Measurements from ENCODE around the gene P2RY2. TPM values are rescaled to one million over a fixed set of nuclear protein-coding genes. Genes with fewer than 3 reads are reported as not detected.

Gene P2RY2
- total RNA-seq, 1 experiment from 2014 or later, result 1.0 TPM

GRCh38 chr11:73245461-73245860 lies 27.4 kb downstream of the P2RY2 start:
- Mint-ChIP-seq H3K27ac (ENCODE audit: low read depth, unreplicated experiment) (no peak overlapping the region), H3K36me3 (ENCODE audit: insufficient read depth, unreplicated experiment) (no peaks in the 10 kb centered on the region)
- intact Hi-C loops (cut with micrococcal nuclease), result loop anchor here (10.0 kb wide), 1 partner anchor 521 kb away; no protein-coding TSS in a partner anchor

GRCh38 chr11:73246303-73246702 lies 28.2 kb downstream of the P2RY2 start:
- Mint-ChIP-seq H3K27ac (ENCODE audit: low read depth, unreplicated experiment) (no peak overlapping the region), H3K9me3 (ENCODE audit: unreplicated experiment) (no peaks in the 10 kb centered on the region), H3K4me3 (ENCODE audit: unreplicated experiment) (no peak overlapping the region), H3K4me1 (ENCODE audit: insufficient read depth, unreplicated experiment) (peaks cover 20% of the 10 kb centered on the region), H3K36me3 (ENCODE audit: insufficient read depth, unreplicated experiment) (no peaks in the 10 kb centered on the region), H3K27me3 (ENCODE audit: insufficient read depth, unreplicated experiment) (peaks cover 12% of the 10 kb centered on the region)
- intact Hi-C loops (cut with micrococcal nuclease), result loop anchor here (10.0 kb wide), 1 partner anchor 522 kb away; no protein-coding TSS in a partner anchor
- ChIA-PET POLR2A (no interaction called here), CTCF (interaction anchor here (0.6 to 14.6 kb wide), 5 partner anchors 43 to 867 kb away, joined by 3 to 238 read pairs (median 3); partner anchors contain the start of gene UCP2)
- DNase-seq (ENCODE audit: unreplicated experiment), result no peak
- no peak for TF ChIP-seq CTCF (IDR thresholded peaks at IDR 0.05; ENCODE audit: unreplicated experiment)
- no TSS peak for BruUV-seq (replicated peaks)

More at GRCh38 chr11:73245461-73245860, 27.4 kb downstream of the P2RY2 start:
- CTCF ChIA-PET, result interaction anchor here (0.5 to 14.6 kb wide), 6 partner anchors 25 to 968 kb away, joined by 3 to 238 read pairs (median 3); partner anchors contain the start of gene UCP2
- no peak for DNase-seq (ENCODE audit: unreplicated experiment)
- BruUV-seq (replicated peaks), result no TSS peak
- POLR2A ChIA-PET, result interaction anchor here (0.6 kb wide), 1 partner anchor 51 kb away, joined by 3 read pairs; no protein-coding TSS in a partner anchor
- Mint-ChIP-seq H3K27me3 (ENCODE audit: insufficient read depth, unreplicated experiment) (peaks cover 12% of the 10 kb centered on the region), H3K4me3 (ENCODE audit: unreplicated experiment) (no peak overlapping the region), H3K9me3 (ENCODE audit: unreplicated experiment) (no peaks in the 10 kb centered on the region), H3K4me1 (ENCODE audit: insufficient read depth, unreplicated experiment) (peaks cover 20% of the 10 kb centered on the region)
- TF ChIP-seq CTCF (IDR thresholded peaks at IDR 0.05; ENCODE audit: unreplicated experiment), result no peak

GRCh38 chr11:73248526-73249185 lies 30.6 kb downstream of the P2RY2 start:
- peaks cover 12% of the 10 kb centered on the region for H3K27me3 Mint-ChIP-seq (ENCODE audit: insufficient read depth, unreplicated experiment)
- TF ChIP-seq CTCF (IDR thresholded peaks at IDR 0.05; ENCODE audit: unreplicated experiment), result no peak
- no peaks in the 10 kb centered on the region for H3K9me3 Mint-ChIP-seq (ENCODE audit: unreplicated experiment)
- ChIA-PET POLR2A (interaction anchor here (1.1 kb wide), 1 partner anchor 62 kb away, joined by 3 read pairs; no protein-coding TSS in a partner anchor), CTCF (interaction anchor here (1.1 to 1.4 kb wide), 3 partner anchors 42 to 70 kb away, joined by 3 to 7 read pairs (median 3); no protein-coding TSS in a partner anchor)
- peaks cover 8% of the 10 kb centered on the region for H3K4me1 Mint-ChIP-seq (ENCODE audit: insufficient read depth, unreplicated experiment)
- no peak for DNase-seq (ENCODE audit: unreplicated experiment)
- H3K36me3 Mint-ChIP-seq (ENCODE audit: insufficient read depth, unreplicated experiment), result no peaks in the 10 kb centered on the region
- intact Hi-C loops (cut with micrococcal nuclease), result loop anchor here (10.0 kb wide), 1 partner anchor 524 kb away; no protein-coding TSS in a partner anchor
- no peak overlapping the region for H3K27ac Mint-ChIP-seq (ENCODE audit: low read depth, unreplicated experiment)
- no peak overlapping the region for H3K4me3 Mint-ChIP-seq (ENCODE audit: unreplicated experiment)
- no TSS peak for BruUV-seq (replicated peaks)

GRCh38 chr11:73249304-73249703 lies 31.2 kb downstream of the P2RY2 start:
- no TSS peak for BruUV-seq (replicated peaks)
- ChIA-PET POLR2A (interaction anchor here (1.1 kb wide), 1 partner anchor 63 kb away, joined by 3 read pairs; no protein-coding TSS in a partner anchor), CTCF (interaction anchor here (1.1 to 1.4 kb wide), 3 partner anchors 41 to 70 kb away, joined by 3 to 7 read pairs (median 3); no protein-coding TSS in a partner anchor)
- peaks cover 8% of the 10 kb centered on the region for H3K4me1 Mint-ChIP-seq (ENCODE audit: insufficient read depth, unreplicated experiment)
- H3K27me3 Mint-ChIP-seq (ENCODE audit: insufficient read depth, unreplicated experiment), result peaks cover 12% of the 10 kb centered on the region
- no peaks in the 10 kb centered on the region for H3K9me3 Mint-ChIP-seq (ENCODE audit: unreplicated experiment)
- intact Hi-C loops (cut with micrococcal nuclease), result loop anchor here (10.0 kb wide), 1 partner anchor 525 kb away; no protein-coding TSS in a partner anchor
- H3K36me3 Mint-ChIP-seq (ENCODE audit: insufficient read depth, unreplicated experiment), result no peaks in the 10 kb centered on the region
- no peak overlapping the region for H3K4me3 Mint-ChIP-seq (ENCODE audit: unreplicated experiment)
- TF ChIP-seq CTCF (IDR thresholded peaks at IDR 0.05; ENCODE audit: unreplicated experiment), result no peak
- no peak overlapping the region for H3K27ac Mint-ChIP-seq (ENCODE audit: low read depth, unreplicated experiment)
- no peak for DNase-seq (ENCODE audit: unreplicated experiment)
